Liver (tissue), 3 donors: ENCODE data around the gene APBA1.

Source experiments
- FOXA1 ChIP-seq: IDR thresholded peaks from 2 replicates; pipeline ENCODE4 v1.6.1; 2016; ENCODE audit warnings: antibody characterized with exemption
- GABPA ChIP-seq, 2 donors: IDR thresholded peaks in 1 of 2; conservative IDR thresholded peaks in 1 of 2; 2 replicates each; pipeline ENCODE4 v1.6.1; 2016; ENCODE audit warnings: antibody characterized with exemption in 2 of 2, mild to moderate bottlenecking in 1 of 2, moderate library complexity in 1 of 2
- JUND ChIP-seq, 2 donors: IDR thresholded peaks; 2 replicates each; pipeline ENCODE4 v1.6.1; 2016; ENCODE audit warnings: antibody characterized with exemption in 2 of 2
- RAD21 ChIP-seq, 2 donors: IDR thresholded peaks; 2 replicates each; pipeline ENCODE4 v1.6.1; 2016; ENCODE audit warnings: antibody characterized with exemption in 2 of 2, mild to moderate bottlenecking in 2 of 2
- TAF1 ChIP-seq: conservative IDR thresholded peaks from 2 replicates; pipeline ENCODE4 v1.6.1; 2016; ENCODE audit warnings: antibody characterized with exemption, mild to moderate bottlenecking
- YY1 ChIP-seq: IDR thresholded peaks from 2 replicates; pipeline ENCODE4 v1.6.1; 2016; ENCODE audit warnings: antibody characterized with exemption, mild to moderate bottlenecking
- TF ChIP-seq, protein P1 (sequence below): fragments of 150-350 bp; IDR thresholded peaks from 2 replicates; pipeline ENCODE4 v1.5.1; 2017; ENCODE audit warnings: improper control_type of control experiment, low read depth, low read length; ENCODE audit not compliant: missing input control
- TF ChIP-seq, protein P2 (sequence below): IDR thresholded peaks from 2 replicates; pipeline ENCODE4 v1.6.1; 2016; ENCODE audit warnings: antibody characterized with exemption
- donor health status: healthy.
- donor health status: healthy.

DNA sequence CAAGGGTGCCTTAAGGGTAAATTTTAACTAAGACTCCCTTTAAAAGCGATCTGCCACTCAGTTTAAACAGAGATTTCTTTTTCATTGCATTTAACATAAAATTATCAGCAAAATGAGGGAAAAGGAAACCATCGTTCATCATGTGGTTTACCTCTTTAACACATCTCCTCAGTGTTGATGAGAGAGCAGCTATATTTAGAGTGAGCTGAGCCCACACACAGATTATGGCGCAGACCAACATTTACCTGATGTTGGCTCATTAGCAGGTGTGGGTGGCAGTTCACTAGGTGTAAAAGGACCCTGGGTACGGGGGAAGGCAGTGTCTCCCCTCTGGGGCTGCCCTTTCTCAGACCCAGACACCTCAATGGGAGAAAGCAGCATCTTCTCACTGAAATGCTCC is 197.3 kb downstream of the APBA1 start:
- TF ChIP-seq FOXA1 = no peak
- TF ChIP-seq GABPA (IDR thresholded peaks at IDR 0.05 in 1 of 2, conservative IDR thresholded peaks at IDR 0.05 in 1 of 2) = no peak
- TF ChIP-seq, protein P1, sequence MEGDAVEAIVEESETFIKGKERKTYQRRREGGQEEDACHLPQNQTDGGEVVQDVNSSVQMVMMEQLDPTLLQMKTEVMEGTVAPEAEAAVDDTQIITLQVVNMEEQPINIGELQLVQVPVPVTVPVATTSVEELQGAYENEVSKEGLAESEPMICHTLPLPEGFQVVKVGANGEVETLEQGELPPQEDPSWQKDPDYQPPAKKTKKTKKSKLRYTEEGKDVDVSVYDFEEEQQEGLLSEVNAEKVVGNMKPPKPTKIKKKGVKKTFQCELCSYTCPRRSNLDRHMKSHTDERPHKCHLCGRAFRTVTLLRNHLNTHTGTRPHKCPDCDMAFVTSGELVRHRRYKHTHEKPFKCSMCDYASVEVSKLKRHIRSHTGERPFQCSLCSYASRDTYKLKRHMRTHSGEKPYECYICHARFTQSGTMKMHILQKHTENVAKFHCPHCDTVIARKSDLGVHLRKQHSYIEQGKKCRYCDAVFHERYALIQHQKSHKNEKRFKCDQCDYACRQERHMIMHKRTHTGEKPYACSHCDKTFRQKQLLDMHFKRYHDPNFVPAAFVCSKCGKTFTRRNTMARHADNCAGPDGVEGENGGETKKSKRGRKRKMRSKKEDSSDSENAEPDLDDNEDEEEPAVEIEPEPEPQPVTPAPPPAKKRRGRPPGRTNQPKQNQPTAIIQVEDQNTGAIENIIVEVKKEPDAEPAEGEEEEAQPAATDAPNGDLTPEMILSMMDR = no peak
- no peak for TF ChIP-seq YY1
- no peak for TF ChIP-seq RAD21 (IDR thresholded peaks at IDR 0.05)
- no peak for TF ChIP-seq TAF1
- no peak for TF ChIP-seq JUND (IDR thresholded peaks at IDR 0.05)
- TF ChIP-seq, protein P2, sequence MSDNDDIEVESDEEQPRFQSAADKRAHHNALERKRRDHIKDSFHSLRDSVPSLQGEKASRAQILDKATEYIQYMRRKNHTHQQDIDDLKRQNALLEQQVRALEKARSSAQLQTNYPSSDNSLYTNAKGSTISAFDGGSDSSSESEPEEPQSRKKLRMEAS = no peak
